Peyer's patch (tissue), 4 donors: ENCODE measurements around the gene LDLRAD3.
"Not testable (repeated sequence)": the region's sequence is repeated elsewhere in the genome, so short reads cannot be mapped to it uniquely, and the experiment has no call there.

Source experiments
- CTCF ChIP-seq, 6 experiments: fragments of 450-650 bp in 4 of 6; fragments of 200-600 bp in 2 of 6; sonication (generic) in 1 of 6; IDR thresholded peaks; one replicate each; pipeline ENCODE4 v1.5.1; 2017 to 2019; ENCODE audit warnings: antibody characterized with exemption in 6 of 6, mild to moderate bottlenecking in 3 of 6, moderate library complexity in 1 of 6
- POLR2A ChIP-seq, 2 donors: fragments of 450-650 bp; IDR thresholded peaks; one replicate each; pipeline ENCODE4 v1.5.1; 2017; ENCODE audit warnings: antibody characterized with exemption in 2 of 2, mild to moderate bottlenecking in 2 of 2, moderate library complexity in 2 of 2

GRCh38 chr11:35912436-35912835 is 31.4 kb upstream of the LDLRAD3 start:
- not testable (repeated sequence) for TF ChIP-seq CTCF, POLR2A (IDR thresholded peaks at IDR 0.05)
